Cardiac septum (tissue), 1 donor: Measurements from ENCODE around the gene CADM1. TPM values are rescaled to one million over a fixed set of nuclear protein-coding genes. Genes with fewer than 3 reads are reported as not detected.

Experiments used
- DNase-seq: peaks from one replicate; pipeline ENCODE4 v3.0.0-alpha.2; 2020; ENCODE audit warnings: low spot score
- intact Hi-C: fragments of 100-400 bp; cut with DNase I; formaldehyde crosslinking; loops from one replicate; pipeline ENCODE4 v1.14.0; 2022
- total RNA-seq: library from RNA; stranded (reverse); fragmentation: NEBNext Ultra II Directional; extraction: Animal tissue kit (Norgen Biotek cat#: 25700); gene quantifications from one replicate; pipeline ENCODE4 v1.2.1, GENCODE V29; 2021
- donor health status: DM: no; HTN: no; CAD: no.

The CADM1 gene
- total RNA-seq, 1 donor from 2014 or later, result 36.0 TPM

DNA sequence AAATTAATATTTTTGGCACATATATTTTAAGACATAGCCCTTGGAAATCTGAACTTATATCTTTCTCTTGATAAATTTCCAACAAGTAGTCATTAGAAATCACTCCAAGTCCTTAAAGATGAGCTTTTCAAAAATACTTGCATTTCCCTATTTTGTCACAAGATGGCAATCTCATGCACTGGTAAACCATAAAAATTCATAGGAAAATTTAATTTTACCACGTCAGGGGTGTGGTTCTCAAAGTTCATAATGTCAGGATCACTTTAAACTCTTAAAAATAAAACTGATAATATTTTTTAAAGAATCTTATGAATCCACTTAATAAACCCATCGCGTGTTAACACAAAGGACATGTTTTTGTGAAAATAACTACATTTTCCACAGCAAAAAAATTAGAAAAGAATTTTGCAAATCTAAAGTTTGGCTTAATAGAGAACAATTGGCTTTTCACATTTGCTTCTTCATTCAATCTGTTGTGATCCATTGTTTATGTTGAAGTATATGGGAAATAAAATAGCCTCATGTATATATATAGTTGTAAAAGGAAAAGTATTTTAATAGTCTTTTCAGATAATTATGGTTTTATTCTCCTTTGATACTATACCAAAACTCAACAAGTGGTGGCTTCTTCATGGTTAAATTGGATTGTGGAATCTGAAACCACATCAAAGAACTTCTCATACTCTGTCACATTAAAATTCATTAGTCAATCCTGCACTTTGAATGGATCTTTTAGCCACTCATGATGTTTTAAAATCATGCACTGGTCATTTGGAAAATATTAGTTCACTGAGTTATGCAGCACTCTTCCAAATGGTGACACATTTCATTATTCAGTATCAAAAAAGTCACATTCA, 169.1 kb downstream of the CADM1 start:
- no peak for DNase-seq
- intact Hi-C loops, result loop anchor here (2.0 to 10.0 kb wide), 4 partner anchors 130 to 510 kb away; no protein-coding TSS in a partner anchor

DNA sequence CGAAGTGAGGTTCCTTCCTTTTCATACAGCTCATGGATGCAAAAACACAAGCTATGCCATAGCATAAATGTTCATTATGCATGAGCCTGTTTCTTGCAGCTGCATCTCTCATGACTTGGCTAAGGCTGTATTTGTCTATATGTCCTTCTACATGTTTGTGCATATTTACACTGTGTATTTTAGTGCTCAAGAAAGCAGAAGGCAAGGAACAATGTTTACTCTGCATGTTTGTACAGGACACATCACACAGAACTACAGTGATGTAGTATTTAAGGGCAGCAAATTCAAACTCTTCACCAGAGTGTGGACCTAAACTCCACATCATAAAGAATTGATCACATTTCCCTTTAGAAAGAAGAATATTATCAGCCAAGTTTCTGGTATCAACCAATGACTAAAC, 170.3 kb downstream of the CADM1 start:
- intact Hi-C loops, result loop anchor here (2.0 to 10.0 kb wide), 4 partner anchors 131 to 511 kb away; no protein-coding TSS in a partner anchor
- no peak for DNase-seq

DNA sequence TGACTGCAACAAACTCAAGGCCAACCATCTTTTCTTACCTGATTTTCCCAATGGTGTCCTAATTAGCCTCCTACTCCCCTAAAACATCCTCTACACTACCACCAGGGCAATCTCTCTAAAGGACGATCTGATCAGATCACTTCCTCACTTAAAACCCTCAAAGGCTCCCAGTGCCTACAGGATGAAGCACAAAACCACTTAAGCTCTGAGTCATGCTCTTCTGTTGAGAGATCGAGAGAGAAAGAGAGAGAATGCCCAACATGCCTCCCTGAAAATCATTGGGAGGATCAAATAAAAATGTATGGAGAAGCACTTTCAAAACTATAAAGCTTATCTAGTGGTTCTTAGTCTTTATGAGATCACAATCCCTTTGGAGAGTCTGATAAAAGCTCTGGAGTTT, 171.1 kb downstream of the CADM1 start:
- no peak for DNase-seq
- intact Hi-C loops, result loop anchor here (10.0 kb wide), 3 partner anchors 132 to 512 kb away; no protein-coding TSS in a partner anchor

DNA sequence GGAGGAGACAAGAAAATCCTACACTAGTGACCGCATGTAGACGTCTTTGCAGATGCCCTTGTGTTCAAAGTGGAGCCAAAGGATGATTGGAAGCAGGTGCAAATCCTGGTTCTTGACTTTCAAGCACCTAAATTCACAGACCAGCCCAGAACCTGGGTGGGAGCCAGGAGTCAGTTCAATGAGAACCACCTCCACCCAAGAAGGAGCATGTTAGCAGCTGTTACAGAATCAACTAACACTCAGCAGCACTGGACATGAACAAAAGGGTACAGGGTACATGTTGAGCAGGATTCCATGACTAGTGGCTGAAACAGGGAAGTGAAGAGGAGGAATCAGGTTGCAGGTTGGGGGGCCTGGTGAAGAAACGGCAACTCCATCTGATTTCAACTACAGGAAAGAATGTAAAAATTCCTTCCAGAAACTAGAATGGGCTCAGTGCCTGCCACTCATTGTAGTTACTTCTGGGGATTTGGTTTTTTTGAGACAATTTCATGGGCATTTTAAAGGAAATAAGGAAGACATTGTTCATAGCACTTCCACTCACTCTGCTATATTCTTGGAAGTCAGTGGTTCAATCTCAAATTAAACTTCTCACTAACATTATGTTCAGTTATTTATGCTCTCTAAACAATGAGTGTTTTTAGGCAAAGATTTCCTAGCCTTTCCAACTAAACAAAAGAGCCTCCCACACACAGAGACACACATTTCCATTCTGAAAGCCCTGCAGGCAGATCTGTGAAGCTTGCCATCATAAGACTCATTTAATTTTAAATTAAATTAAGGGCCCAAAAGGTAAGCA, 173.3 kb downstream of the CADM1 start:
- no peak for DNase-seq
- intact Hi-C loops, result loop anchor here (10.0 kb wide), 3 partner anchors 134 to 514 kb away; no protein-coding TSS in a partner anchor

DNA sequence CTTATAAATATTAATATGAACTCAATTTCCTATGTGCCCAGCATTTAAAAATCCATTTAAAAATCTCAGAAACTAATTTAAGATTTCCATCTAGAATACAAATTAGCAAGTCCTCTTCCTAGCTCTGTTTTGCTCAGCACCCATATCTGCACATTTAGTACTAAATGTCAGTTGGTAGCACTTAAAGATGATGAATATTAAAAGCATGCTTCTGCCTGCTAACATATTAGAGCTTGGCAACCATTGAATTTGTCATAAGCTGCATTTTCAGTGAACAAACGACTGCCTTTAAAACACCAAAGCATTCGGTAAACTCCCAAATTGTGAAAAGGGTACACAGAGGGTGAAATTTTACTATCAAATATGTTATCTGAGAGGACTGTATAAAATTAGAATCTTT, 177.7 kb downstream of the CADM1 start:
- intact Hi-C loops, result no loop called here
- no peak for DNase-seq

DNA sequence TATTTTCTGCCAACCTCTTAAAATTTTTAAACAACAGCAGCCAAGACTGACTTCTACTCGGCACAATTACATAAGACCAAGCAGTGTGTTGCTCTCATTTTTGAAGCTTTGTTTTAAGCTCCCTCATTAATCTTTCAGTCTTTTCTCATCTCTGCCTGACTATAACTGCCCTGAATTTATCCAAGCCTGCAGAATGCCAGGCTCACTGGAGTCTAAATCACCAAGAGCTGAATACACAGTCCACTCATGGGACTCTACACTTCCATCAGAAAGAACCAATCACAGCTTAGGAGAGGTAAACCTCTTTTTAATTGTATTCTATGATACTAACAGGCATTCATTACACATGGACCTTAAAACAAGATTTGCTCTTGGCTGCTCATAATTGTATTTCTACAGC, 178.7 kb downstream of the CADM1 start:
- DNase-seq, result no peak
- intact Hi-C loops, result loop anchor here (2.0 kb wide), 1 partner anchor 951 kb away; no protein-coding TSS in a partner anchor

DNA sequence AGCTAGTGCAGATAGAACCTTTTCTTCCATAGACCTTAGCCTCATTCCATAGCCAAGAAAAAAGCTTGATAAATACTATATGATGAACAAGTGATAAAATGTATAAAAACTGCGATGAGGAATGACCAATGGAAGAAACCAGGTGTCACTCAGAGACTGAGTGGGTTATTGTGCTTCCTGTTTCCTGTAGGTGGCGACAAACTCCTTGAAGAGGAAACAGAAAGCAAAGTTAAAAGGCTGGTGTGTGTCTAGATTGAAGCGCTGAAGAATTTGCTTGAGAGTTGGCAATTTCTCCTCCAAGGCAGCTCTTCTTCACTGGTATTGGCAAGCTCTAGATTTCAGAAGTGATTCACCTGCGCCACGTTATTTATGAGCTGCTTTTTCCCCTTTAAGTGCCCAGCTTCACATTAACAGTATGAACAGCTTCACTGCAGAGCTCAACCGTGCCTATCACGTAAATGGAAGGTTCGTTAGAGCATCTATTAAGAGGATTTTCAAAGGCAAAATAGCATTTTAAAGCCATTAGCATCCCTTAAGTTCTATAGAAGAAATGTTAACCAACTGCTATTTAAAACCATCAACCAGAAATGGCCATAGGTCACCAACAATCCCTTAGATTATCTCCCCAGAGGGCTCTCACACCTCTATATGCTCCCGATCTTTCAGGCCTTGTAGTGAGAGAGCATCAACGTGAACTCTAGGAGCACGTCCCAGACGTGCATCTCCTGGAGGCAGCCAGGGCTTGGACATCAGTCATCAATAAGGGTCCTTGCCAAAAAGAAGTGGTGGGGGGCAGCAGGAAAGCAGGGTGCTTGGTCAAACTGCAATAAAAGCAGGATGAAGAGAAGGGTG, 179.4 kb downstream of the CADM1 start:
- no peak for DNase-seq
- intact Hi-C loops, result loop anchor here (2.0 to 5.0 kb wide), 2 partner anchors 902 to 952 kb away; no protein-coding TSS in a partner anchor

DNA sequence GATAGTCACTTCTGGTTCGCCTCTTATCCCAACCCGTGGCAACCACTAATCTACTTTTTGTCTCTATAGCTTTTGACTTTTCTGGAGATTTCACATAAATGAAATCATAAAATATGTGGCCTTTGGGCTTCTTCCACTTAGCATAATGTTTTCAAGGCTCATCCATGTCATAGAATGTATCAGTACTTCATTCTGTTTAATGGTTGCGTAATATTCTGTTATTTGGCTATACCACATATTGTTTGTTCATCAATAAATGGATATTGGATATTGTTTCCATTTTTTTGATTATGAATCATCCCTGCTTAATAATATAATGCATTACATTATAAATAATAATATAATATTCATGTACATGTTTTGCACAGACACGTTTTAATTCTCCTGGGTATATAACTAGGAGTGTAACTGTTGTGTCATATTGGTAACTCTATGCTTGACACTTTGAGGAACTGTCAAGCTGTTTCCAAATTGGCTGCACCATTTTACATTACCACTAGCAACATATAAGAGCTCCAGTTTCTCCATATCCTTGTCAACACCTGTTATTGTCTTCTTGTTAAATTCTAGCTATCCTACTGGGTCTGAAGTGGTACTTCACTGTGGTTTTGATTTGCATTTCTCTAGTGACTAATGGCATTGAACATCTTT, 181.5 kb downstream of the CADM1 start:
- DNase-seq, result no peak
- intact Hi-C loops, result loop anchor here (5.0 kb wide), 1 partner anchor 905 kb away; no protein-coding TSS in a partner anchor

DNA sequence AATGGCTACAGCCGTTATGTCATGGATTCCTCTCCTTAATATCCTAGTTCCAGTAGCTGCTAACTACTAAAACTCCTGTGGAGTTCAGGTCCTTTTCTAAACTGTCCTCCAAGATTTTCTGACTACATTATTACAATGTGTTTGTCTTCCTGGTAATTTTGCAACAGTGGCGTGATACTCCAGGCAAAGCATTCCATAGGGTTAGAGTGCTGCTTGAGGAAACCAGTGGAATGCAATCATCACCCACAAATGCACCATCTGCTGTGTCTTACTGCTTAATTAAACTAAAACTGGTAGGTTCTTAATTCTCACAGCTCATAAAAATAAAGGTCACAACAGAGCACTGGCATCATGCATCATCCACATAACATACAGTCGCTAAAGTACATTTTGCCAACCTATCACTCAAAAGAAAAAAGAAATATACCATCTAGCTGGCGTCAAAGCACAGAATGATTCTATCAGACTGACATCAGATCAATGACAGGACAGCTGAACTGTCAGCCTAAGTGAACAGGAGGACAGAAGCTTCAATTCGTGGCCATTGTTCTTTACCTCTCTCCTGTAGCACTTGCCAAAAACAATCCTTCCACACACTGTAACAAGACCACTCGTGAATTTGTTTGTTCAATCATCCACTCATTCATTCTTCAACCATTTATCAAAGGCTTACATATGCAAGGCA, 182.5 kb downstream of the CADM1 start:
- intact Hi-C loops, result loop anchor here (5.0 kb wide), 1 partner anchor 906 kb away; no protein-coding TSS in a partner anchor
- DNase-seq, result no peak

DNA sequence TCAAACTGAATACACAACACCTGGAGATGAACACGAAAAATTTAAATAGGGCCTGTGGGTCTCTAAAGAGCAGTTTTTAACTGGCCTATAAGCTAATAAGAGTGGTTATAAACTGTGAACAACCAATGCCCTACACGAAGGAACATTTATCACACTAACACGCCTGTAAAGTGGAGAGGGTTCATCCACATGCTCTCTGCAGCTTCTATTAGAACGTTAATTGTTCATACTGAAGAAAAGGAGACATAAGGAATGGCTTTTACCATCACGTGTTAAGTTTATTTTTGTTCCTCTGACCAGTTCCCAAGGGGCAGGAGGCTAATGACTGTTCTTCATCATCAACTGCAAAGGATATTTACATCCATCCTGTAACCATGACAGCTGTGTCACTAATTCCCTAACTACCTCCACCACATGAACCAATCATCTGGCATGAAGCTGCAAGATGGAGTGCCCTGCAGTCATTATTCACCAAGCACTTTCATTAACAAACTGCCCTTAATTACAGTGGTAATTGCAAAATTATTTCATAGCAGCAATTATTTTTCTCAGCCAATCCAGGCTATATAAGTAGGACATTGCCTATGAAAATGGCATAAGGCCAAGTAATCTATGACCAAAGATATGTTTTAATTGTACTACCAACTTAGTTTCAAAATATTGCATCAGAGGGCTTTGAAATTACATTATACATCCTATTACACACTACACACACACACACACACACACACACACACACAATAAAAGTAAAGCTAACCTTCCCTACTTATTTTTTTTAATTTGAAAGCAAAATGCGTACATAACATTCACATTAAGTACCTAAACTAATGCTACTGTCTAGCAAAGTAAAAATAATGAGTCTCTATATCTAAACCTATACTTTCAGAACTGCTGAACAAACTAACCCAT, 186.7 kb downstream of the CADM1 start:
- intact Hi-C loops, result no loop called here
- no peak for DNase-seq

DNA sequence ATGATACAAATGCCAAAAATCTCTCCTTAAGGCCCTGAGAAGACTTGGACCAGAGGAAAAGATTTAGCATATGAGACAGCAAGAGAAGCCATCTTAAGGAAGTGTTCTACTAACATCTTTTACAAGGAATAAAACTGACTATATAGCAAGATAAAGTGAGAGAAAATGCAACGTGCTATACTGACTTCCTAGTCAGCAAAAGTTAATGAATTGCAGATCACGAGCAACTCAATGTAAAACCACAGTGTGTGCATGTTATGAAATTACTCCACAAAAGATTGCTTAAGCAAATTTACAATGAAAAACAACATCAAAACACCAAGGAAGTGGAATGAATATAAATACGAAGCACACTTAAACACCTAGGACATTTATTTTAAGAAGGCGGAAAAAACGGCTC, 187.5 kb downstream of the CADM1 start:
- intact Hi-C loops, result no loop called here
- DNase-seq, result no peak

DNA sequence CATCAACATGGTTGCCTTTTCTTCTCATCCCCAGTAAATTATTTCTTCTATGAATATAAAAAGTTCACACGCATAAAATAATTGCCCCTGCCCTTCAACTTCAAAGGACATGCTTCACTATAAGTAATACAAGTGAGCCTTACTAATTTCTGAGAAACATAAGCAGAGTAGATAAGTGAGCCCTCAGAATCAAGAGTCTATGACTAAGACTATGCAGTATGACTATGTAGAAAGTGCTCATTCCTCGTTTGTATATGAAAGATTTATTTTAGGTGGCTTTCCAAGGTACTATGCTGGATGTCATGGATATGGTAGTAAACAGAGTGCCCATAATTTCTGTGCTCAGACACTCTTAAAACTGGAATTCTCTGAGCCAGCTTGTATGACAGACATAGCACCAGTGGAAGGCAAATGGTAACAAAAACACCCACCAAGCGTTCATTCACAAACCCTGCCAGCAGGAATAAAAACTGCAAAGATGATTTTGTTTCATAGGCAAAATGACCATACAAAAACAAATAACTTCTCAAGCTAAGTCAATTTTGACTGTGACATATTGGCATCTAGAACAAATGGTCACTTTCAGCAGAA, 189.8 kb downstream of the CADM1 start:
- no peak for DNase-seq
- intact Hi-C loops, result no loop called here

DNA sequence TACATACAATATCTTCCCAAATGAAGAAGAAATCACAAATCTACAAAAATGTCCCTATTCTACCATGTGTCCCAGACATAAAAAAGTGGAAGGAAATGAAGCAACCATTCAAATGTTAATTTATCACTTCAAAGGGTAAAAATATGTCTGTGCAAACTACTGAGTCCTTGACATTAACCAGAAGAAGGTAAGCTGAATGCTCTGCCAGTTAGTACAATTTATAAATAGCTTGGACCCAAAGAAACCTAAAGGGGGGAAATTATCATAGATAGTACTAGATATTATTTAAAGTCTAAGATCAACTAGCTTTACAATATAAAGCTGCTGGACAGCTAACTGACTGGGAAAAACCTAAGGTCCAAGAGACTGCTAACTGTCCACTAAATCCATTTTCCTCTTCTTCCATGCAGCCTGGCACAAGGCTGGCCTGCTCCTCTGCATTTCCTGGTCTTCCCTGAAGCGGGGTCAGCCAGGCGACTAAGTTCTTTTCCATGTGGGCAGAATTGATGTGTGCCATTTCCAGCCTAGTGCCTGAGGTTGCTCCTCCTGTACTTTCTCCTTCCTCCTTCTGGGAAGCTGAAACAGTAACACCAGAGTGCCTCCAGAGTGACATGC, 190.9 kb downstream of the CADM1 start:
- DNase-seq, result no peak
- intact Hi-C loops, result no loop called here

DNA sequence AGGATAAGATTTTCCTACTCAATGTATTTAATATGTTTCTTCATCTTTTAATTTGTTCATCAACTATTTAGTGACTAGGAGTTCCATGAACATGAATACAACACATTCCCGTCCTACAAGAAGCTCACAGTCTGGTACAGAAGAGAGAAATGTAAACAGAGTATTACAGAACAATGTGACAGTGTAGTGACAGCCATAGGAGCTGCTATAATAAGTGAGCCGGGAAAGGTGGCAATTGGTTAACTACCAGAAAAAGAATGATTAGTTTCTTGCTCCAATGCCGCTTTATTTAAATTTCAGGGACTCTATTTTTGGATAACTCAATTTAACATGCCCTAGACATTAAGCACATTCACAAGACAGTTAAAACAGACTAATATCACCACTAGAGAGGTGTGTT, 192.3 kb downstream of the CADM1 start:
- intact Hi-C loops, result no loop called here
- no peak for DNase-seq

DNA sequence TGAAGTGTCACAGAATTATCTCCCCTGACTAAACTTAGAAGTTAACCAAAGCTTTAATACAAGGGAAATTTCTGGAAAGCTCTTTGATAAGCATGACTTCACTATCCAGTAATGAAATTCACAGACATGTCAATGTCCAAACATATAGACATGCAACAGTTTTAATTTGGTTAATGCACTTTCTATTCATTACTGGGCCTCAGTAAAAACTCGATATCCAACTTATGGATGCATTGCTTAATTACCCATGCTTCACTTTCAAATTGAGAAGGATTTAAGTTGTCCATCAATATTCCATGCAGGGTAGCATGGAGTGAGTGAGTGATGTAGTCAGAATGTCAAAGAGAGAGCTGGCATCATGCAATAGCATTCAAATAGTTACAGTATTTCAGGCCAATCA, 197.5 kb downstream of the CADM1 start:
- no peak for DNase-seq
- intact Hi-C loops, result no loop called here

DNA sequence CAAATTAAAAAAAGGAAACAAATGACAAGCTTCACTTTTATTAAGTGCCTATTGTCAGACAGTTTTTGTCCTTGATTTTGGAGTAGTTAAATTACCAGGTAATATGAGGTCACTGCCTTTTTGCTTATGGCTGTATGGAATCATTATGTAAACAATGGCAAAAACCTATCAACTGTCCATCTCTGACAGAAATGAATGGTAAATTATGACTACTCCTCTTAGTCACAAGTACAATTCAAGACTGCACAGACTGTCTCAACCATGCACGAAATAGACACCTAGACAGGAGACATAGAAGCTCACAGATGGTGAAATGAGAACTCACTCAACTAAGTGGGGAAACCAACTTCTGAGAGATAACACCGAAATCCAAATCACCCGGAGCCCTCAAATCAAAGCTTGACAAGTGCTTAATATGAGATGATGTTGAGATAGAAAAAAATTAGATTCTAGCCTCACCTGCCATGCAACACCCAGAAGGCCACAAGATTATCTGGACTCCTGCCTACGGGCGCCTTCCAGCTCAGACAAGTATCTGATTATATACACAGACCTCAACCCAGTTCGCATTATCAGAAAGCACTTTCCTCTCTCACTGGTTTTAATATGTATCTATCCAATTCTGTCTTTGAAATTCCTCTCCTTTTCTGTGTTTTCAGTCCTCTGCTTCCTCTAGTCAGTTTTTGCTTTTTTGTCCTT, 199.3 kb downstream of the CADM1 start:
- no peak for DNase-seq
- intact Hi-C loops, result no loop called here
